DMS153 treated with DMSO at 0.1 percent for 48 hours (cell line): ENCODE results near the gene BTBD19.

Experiments
- DNase-seq: peaks from one replicate; lab custom pipeline; 2025; ENCODE audit not compliant: unreplicated experiment; lab: John Stamatoyannopoulos, UW

BTBD19 gene

GRCh38 chr1:44853201-44853600 is 44.9 kb downstream of the BTBD19 start:
- DNase-seq = no peak

- DNase-seq = no peak
Observed at GRCh38 chr1:44854970-44855369, 46.6 kb downstream of the BTBD19 start.

GRCh38 chr1:44855742-44856141 is 47.4 kb downstream of the BTBD19 start:
- no peak for DNase-seq

- no peak for DNase-seq
Observed at GRCh38 chr1:44857446-44857845, 49.1 kb downstream of the BTBD19 start.

GRCh38 chr1:44860331-44860730 is 52.0 kb downstream of the BTBD19 start:
- DNase-seq = no peak

GRCh38 chr1:44860891-44861425 is 52.6 kb downstream of the BTBD19 start:
- DNase-seq = no peak

GRCh38 chr1:44862829-44863401 is 54.6 kb downstream of the BTBD19 start:
- DNase-seq = no peak
